SKM-1 (cell line): ENCODE data around the gene TMEM186.
"Not testable (repeated sequence)": the region's sequence is repeated elsewhere in the genome, so short reads cannot be mapped to it uniquely, and the experiment has no call there.

Experiments used
- DNase-seq: peaks from one replicate; lab custom pipeline; 2025; ENCODE audit not compliant: unreplicated experiment; lab: John Stamatoyannopoulos, UW

The TMEM186 gene

GRCh38 chr16:8812162-8812843, 14.9 kb upstream of the TMEM186 start:
- no peak for DNase-seq

DNA sequence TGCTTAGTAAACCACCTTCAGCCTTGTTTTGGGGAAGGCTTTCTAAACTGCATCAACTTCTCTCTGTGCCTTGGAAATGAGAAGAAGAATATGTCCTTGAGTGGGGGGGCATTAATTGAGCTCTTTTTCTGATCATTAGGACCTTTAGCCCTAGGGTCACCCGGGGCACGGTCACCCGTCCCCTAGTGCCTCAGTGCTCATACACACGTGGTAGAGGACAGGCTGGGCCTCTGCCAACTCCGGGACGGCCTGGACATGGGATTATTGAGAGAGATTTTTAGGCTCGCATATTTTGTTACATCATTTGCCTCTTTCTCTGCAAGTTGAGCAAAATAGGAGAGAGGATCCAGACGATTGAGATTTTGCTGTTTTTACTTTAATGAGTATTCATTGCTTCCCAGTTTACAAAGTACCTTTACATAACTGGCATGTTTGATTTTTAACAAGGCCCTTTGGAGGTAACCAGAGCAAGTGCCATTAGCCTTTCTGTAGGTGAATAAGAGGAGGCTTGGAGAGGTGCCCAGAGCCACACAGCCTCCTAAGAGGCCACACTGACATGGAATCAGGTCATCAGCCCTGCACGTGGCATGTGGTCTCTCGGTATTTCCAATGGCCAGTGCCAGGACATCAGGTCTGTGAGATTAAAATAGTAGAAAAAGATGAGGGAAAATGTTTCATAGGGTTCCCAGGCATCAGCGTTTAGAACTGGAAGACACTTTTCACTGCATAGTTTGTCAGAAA, 11.3 kb upstream of the TMEM186 start:
- DNase-seq, result no peak

DNA sequence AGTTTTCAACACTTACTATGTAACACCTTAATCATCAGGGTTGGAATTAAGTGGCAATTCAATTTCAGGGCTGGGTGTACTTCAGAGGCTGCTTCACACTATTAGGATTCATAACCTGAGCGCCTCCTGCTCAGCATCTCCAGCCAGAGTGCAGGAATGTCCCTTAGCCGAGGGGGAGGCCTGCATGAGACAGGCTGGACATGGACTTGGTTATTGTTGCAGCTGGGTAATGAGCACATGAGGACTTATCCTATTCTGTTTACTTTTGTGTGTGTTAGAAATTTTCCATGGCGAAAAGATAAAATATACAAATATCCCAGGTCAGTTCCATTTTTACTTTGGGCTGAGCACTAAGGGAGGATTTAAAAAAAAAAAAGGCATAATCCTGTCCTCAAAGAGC, 10.6 kb upstream of the TMEM186 start:
- DNase-seq, result no peak

- no peak for DNase-seq
Measured at GRCh38 chr16:8807189-8807588, 9.8 kb upstream of the TMEM186 start.

GRCh38 chr16:8806272-8806983, 9.0 kb upstream of the TMEM186 start:
- DNase-seq, result no peak

DNA sequence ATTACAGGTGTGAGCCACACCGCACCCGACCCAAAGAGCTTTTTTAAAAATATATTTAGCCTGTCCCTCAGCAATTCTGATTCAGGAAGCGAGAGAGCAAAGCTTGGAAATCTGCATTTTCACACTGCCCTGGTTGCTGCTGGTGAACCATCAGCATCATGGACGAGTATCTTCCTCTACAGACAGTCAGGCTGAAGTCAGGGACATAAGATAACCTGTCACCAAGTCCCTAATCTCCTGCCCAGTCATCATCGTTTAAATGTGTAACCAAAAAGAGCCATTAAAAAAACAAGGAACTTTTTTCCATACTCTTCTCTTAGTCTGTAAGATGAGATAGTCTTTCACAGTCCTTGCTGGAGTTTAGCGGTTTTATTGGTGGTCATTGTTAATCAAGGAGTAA, 6.9 kb upstream of the TMEM186 start:
- no peak for DNase-seq

DNA sequence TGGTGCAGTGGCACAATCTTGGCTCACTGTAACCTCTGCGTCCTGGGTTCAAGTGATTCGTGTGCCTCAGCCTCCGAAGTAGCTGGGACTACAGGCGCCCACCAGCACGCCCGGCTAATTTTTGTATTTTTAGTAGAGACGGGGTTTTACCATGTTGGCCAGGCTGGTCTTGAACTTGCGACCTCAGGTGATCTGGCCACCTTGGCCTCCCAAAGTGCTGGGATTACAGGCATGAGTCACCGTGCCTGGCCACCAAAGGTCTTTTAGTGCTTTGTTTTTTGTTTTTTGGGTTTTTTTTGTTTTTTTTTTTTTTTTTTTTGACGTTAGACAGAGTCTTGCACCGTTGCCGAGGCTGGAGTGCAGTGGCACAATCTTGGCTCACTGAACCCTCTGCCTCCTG, 6.3 kb upstream of the TMEM186 start:
- not testable (repeated sequence) for DNase-seq

- DNase-seq, result no peak
Measured at GRCh38 chr16:8801701-8802100, 4.3 kb upstream of the TMEM186 start.

DNA sequence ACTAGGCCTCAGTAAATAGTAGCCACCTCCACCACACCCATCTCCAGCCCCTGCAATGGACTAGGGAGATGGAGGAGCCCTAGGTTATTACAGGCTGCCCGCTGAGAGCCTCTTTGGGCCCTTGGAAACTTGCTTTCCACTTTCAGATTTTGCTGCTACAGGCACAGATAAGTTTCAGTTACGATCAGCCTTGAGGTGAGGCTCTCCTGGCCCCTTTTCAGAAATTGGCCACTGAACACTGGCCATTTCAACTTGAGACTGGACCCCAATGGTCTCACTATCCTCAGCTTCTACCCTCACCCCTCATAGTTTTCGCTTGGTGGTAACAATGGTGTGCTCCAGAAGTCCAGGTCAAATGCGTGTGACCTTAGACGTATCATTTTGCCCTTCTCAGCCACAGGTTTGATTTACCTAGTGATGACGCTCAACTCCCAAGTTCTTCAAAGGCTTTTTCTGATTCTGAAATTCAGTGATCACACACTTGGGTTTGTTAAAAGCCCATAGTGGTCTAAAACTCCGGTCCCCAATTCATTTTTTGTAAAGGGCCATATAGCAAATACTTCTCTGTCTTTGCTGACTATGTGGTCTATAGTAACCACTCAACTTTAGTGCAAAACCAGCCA, 1.2 kb upstream of the TMEM186 start:
- DNase-seq, result no peak

DNA sequence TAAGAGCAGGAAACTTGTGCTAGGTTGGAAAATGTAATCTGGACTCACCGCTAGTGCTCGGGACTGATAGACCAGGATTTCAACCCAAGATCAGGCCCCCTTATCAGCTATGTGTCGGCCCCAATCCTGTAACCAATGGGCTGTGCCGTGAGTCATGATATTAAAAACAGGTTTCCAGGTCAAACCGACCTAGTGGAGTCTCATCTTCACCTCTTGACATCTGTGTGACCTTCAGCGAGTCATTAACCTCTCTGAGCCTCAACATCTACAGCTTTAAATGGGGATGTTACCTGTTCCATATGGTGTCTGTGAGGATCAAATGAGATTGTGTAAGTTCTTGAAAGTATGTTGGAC, 712 bp upstream of the TMEM186 start:
- DNase-seq, result no peak

DNA sequence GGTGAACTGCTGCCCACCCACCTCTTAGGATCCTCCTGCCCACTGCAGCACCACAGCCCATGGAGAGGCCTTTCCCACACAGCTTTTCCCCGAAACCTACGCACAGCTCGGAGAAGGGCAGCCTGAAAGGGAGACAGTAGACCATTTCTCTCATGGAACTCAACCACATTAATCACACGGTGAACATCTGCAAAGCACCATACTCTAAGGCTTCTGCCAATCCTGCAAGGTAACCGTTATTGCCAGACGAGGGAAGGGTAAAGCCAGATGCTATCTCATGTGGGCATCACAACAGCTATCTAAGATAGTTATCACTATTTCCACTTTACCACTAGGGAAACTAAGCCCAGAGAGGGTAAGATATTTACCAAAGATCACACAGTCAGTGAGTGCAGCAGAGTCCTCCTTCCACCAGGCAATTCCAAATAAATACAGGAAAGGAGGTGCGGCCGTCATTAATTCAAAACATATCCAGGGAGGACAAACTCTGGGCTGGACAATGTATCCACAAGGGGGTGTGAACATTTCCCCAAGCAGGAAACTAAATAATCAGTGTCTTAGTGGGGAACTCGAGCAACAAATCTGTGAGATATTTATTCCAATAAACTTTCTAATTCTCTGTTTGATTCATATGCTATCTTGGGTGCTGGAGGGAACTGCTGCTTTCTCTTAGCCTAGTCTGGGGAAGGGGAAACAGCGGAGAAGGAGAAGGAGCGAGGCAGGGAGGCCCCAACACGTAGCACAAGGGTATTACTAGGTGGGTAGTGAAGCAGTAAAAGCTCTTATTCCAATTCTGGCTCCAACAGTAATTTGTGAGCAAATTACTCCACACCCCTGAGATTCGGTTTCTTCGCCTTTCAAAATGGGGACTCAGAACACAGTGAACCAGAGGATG, 723 bp downstream of the TMEM186 start:
- no peak for DNase-seq

- DNase-seq, result no peak
Measured at GRCh38 chr16:8795818-8796217, 1.6 kb downstream of the TMEM186 start.

- no peak for DNase-seq
Measured at GRCh38 chr16:8795091-8795490, 2.3 kb downstream of the TMEM186 start.

DNA sequence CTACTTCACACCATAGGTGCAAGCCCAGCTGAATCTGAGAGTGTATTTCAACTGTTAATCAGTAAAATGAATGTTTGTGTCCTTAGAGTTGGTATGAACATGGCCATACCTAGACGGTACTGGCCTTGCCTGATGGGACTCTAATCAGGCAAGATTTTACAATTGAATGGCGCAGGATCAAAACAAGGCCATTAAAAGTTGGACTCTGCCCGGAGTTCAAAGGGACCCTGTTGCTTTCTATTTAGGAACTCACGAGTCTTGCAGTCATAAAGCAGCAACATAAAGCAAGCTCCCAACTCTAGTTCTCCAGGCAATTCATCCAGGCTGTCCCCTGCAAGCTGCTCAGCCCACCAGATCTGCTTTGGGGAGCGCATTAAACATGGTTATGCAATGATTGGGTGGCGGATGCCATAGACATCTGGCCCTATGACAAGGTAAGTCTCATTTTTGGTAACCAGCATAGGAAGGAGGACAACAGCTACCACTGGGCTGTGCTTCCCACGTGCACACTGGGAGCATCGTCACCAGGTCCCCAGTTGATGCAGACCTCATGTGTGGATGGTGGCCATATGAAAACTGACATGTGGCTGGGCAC, 8.8 kb downstream of the TMEM186 start:
- DNase-seq, result no peak

DNA sequence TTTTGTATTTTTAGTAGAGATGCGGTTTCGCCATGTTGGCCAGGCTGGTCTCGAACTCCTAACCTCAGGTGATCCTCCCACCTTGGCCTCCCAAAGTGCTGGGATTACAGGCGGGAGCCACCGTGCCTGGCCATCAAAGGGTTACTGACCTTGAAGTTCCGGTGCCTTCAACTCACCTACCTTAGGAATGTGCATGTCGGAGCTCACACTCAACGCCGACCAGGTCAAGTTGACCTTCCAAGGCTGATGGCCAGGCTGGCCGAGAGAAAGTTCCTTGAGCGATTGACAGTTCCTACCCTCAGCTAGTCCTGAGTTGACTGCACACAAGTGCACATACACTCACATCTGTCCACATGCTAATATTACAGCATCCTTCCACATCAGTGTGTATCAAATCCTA, 11.1 kb downstream of the TMEM186 start:
- not testable (repeated sequence) for DNase-seq

DNA sequence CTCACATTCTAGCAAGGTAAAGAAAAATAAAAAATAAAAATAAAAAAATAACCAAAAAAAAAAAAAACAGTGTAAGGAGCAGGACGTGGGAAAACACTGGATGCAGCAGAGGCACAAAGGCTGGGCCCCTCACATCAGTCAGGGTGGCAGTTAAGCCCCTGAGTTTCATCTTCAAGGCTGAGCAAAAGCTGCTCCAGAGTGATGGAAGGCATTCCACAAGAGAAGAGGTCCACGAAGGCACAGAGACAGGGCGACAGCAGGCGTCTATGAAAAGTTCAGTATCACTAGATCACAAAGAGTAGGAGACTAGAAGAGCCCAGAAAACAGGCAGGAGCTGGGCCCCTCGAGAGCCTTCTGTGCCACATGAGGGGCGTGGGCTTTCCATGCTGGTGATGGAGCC, 12.0 kb downstream of the TMEM186 start:
- DNase-seq, result no peak

GRCh38 chr16:8782673-8783072, 14.8 kb downstream of the TMEM186 start:
- DNase-seq, result no peak

DNA sequence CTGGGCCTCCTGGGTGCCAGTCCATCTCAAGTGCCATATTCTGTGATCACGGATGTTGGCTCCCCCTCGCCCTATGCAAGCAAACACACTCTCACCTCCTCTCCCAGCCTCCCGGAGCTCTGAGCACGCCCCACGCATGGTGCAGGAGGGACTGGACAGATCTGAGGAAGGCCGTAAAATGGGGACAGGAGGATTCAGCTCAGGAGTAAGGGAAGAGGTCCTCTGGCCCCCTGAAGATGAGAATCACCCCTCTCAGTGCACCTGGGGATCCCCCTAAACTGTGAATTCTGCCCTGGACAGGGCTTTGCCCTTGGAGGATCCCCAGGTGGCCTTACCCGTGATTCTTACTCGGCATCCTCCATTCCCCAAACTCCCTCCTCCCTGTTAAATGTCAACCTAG, 15.6 kb downstream of the TMEM186 start:
- DNase-seq, result no peak

- DNase-seq, result no peak
Measured at GRCh38 chr16:8777217-8777616, 20.2 kb downstream of the TMEM186 start.

DNA sequence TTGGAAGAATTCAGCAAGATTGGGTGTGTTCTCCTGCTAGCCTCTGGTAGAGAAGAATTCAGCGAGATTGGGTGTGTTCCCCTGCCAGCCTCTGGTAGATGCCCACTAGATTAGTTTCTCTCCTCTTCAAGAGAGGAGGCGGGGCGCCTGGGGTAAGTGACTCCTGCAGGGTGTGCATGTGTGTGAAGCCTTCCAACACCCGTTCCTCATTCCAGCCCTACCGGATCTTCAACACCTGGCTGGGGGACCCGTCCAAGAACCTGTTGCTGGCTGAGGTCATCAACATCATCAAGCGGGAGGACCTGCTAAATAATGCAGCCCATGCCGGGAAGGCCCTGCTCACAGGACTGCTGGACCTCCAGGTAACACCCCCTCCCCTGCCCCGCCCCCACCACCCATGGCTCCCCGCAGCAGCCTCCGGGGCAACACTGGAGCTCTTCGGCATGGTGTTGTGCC, 21.3 kb downstream of the TMEM186 start:
- DNase-seq, result no peak
